ENCODE results near the gene INS.

Gene INS

GRCh38 chr11:2148595-2148994 is 12.4 kb downstream of the INS start:
- peaks cover 74% of the 10 kb centered on the region for H3K27me3 ChIP-seq (ENCODE audit: insufficient read depth, poor library complexity, severe bottlenecking)
- H3K4me3 ChIP-seq (replicated peaks; ENCODE audit: insufficient read depth, low read length), result no peak overlapping the region
- H3K27ac ChIP-seq (replicated peaks), result no peak overlapping the region
- no peak for DNase-seq (ENCODE audit: low read depth in 1 of 2, low spot score in 1 of 2)
- TF ChIP-seq REST (IDR thresholded peaks at IDR 0.05; ENCODE audit: insufficient replicate concordance, low read depth), result no peak
- no peak for TF ChIP-seq GABPA (IDR thresholded peaks at IDR 0.05; ENCODE audit: low read depth)
- no peak for TF ChIP-seq CTCF (IDR thresholded peaks at IDR 0.05; ENCODE audit: insufficient read depth, low read length)
- no peak for TF ChIP-seq SPI1 (IDR thresholded peaks at IDR 0.05; ENCODE audit: borderline replicate concordance, low read depth)
- no peak for TF ChIP-seq POLR2AphosphoS5 (IDR thresholded peaks at IDR 0.05; ENCODE audit: low read depth)

- Histone ChIP-seq H3K27ac (replicated peaks) (no peak overlapping the region), H3K27me3 (ENCODE audit: insufficient read depth, poor library complexity, severe bottlenecking) (peaks cover 78% of the 10 kb centered on the region), H3K4me3 (replicated peaks; ENCODE audit: insufficient read depth, low read length) (no peak overlapping the region)
- TF ChIP-seq SPI1 (IDR thresholded peaks at IDR 0.05; ENCODE audit: borderline replicate concordance, low read depth) (no peak), GABPA (IDR thresholded peaks at IDR 0.05; ENCODE audit: low read depth) (no peak), CTCF (IDR thresholded peaks at IDR 0.05; ENCODE audit: insufficient read depth, low read length) (no peak), POLR2AphosphoS5 (IDR thresholded peaks at IDR 0.05; ENCODE audit: low read depth) (no peak), REST (IDR thresholded peaks at IDR 0.05; ENCODE audit: insufficient replicate concordance, low read depth) (no peak)
- no peak for DNase-seq (ENCODE audit: low read depth in 1 of 2, low spot score in 1 of 2)
Measured at GRCh38 chr11:2147391-2147790, 13.6 kb downstream of the INS start.

GRCh38 chr11:2146051-2146450 is 15.0 kb downstream of the INS start:
- no peak for TF ChIP-seq GABPA (IDR thresholded peaks at IDR 0.05; ENCODE audit: low read depth)
- TF ChIP-seq CTCF (IDR thresholded peaks at IDR 0.05; ENCODE audit: insufficient read depth, low read length), result no peak
- no peak for TF ChIP-seq SPI1 (IDR thresholded peaks at IDR 0.05; ENCODE audit: borderline replicate concordance, low read depth)
- no peak for TF ChIP-seq REST (IDR thresholded peaks at IDR 0.05; ENCODE audit: insufficient replicate concordance, low read depth)
- TF ChIP-seq POLR2AphosphoS5 (IDR thresholded peaks at IDR 0.05; ENCODE audit: low read depth), result no peak
- H3K27ac ChIP-seq (replicated peaks), result no peak overlapping the region
- DNase-seq (ENCODE audit: low read depth in 1 of 2, low spot score in 1 of 2), result no peak
- no peak overlapping the region for H3K4me3 ChIP-seq (replicated peaks; ENCODE audit: insufficient read depth, low read length)
- peaks cover 89% of the 10 kb centered on the region for H3K27me3 ChIP-seq (ENCODE audit: insufficient read depth, poor library complexity, severe bottlenecking)
